C4-2B (cell line): ENCODE results near the gene TRPV6.
A peak's percentile ranks its signal among the peaks of the same experiment; 100 is the strongest.

ENCODE experiments used
- H3K27ac ChIP-seq: fragments of 450-650 bp; 2 replicates; pipeline ENCODE4 v1.5.1; 2017
- ZFX ChIP-seq: fragments of 450-650 bp; IDR thresholded peaks from 2 replicates; pipeline ENCODE4 v1.6.1; 2017
- TF ChIP-seq, protein P1 (sequence below): fragments of 450-650 bp; conservative IDR thresholded peaks from 2 replicates; pipeline ENCODE4 v1.5.1; 2017; ENCODE audit warnings: mild to moderate bottlenecking

TRPV6 gene

DNA sequence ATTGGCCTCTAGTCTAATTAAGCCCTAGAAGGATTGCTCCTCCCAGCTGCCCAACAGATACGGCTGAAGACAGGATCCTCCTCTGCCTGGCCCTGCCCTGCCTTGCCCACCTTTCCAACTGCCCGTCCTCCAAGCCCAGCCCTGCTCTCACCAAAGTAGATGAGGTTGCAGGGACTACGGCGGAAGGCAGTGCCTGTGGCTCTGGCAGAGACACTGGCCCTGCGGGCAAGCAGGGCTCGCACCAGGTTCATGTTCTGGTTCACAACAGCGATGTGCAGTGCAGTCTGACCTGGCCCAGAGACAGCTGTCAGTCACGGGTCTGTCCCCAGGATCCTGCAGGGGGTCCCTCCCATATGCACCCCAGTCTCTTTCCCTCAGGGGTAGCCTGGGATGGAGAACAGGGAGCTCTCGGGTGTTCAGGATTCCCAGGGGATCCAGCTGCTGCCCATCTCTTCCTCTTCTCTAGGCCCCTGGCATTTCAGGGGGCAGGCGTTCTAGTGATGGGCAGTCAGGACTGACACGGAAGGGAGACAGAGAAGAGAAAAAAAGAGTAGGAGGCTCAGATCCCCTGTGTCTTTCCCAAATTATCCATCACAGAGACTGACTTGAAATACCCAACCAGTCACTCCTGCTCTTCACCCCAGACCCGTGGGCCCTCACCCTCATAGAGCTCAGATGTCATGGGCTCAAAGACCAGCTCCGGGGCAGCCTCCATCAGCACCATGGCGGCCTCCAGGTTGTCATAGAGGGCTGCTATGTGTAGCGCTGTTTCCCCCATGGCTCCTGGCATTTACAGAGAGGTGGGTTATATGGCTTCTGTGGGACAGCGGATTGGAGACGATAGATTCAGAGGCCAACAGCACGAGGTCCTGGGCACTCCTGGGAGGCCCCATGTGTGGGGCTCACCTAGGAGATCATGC is 8.3 kb downstream of the TRPV6 start:
- TF ChIP-seq, protein P1, sequence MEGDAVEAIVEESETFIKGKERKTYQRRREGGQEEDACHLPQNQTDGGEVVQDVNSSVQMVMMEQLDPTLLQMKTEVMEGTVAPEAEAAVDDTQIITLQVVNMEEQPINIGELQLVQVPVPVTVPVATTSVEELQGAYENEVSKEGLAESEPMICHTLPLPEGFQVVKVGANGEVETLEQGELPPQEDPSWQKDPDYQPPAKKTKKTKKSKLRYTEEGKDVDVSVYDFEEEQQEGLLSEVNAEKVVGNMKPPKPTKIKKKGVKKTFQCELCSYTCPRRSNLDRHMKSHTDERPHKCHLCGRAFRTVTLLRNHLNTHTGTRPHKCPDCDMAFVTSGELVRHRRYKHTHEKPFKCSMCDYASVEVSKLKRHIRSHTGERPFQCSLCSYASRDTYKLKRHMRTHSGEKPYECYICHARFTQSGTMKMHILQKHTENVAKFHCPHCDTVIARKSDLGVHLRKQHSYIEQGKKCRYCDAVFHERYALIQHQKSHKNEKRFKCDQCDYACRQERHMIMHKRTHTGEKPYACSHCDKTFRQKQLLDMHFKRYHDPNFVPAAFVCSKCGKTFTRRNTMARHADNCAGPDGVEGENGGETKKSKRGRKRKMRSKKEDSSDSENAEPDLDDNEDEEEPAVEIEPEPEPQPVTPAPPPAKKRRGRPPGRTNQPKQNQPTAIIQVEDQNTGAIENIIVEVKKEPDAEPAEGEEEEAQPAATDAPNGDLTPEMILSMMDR: no peak
- TF ChIP-seq ZFX: no peak
- no peak overlapping the region for H3K27ac ChIP-seq

DNA sequence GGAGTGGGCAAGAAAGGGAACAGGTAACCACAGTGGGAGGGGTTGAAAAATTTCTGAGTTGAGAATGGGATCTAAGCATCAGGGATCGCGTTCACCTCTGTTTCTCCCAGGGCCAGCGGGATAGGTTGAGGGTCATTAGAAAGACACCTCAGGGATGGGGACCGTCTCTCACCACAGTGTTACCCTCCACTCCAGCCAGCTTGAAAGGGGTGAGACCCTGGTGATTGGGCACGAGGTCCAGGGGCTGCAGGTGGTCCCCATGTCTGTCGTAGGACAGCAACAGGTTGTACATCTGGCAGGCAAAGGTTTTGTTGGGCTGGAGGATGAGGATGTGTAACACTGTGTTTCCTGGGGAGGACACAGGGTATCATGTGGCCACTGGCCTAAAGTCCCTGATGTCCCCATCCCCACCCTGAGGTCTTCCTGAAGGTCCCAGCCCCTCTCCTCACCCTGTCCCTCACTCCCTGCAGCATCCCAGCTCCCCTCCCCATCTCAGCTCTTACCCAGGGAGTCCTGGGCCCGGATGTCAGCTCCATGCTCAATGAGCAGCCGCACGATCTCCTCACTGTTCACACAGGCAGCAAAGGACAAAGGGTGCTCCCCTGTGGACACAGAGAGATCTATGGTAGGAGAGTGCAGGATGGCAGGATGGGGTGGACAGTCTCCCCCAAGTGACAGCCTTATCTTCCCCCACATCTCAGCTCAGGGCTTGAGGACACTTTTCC is 9.1 kb downstream of the TRPV6 start:
- H3K27ac ChIP-seq: no peak overlapping the region
- no peak for TF ChIP-seq ZFX
- TF ChIP-seq, protein P1: no peak

DNA sequence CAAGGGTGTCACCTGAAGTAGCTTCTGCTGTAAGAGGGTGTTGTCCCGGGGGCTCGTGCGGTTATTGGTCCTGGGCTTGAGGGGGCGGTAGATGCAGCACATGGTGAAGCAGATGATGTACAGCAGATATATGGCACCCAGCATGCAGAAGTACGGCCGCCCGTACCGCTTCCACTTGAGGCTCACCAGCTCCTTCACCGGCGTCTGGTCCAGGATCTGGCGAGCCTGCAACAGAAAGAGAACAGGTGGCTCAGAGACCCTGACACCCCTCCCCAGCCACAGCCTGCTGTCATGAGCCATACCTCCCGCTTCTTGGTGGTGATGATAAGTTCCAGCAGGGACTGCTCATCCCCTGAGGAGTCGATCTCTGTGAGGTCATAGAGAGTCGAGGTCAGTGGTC is 10.1 kb downstream of the TRPV6 start:
- no peak overlapping the region for H3K27ac ChIP-seq
- TF ChIP-seq ZFX: no peak
- TF ChIP-seq, protein P1: no peak

DNA sequence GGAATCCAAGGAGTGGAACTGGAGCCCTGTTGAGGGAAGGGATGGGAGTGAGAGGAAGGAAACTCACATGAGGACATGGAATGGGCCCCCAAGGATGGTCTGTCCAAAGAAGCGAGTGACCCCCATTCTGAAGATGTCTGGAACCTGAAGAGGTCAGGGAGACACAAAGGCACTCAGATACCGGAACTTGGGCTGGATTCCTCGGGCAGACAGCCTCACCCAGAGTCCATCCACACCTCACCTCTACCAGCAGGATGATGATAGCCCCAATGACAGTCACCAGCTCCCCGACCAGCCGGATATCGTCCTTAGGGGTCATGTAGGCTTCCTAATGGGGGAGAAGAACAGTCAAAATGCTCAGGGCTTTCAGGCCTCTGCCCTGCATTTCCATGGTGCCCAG is 10.7 kb downstream of the TRPV6 start:
- H3K27ac ChIP-seq: no peak overlapping the region
- TF ChIP-seq, protein P1: no peak
- no peak for TF ChIP-seq ZFX

DNA sequence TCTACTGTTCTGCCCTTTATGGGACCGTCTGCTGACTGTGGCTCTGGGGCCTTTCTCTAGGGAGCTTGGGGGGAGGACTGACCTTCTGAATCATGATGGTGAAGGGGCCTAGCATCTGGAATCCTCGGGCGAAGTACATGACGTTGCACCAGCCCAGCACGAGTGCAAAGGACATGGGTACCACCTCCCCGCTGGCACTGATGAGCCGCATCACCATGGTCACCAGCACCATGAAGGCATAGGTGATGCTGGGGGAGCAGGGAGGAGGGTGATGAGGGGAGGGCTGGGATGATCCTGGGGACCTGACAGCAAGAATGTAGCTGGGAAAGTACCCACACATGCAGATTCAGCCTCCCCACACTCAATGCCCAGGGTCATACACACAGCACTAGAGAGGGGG is 11.1 kb downstream of the TRPV6 start:
- H3K27ac ChIP-seq: no peak overlapping the region
- TF ChIP-seq, protein P1: no peak
- no peak for TF ChIP-seq ZFX

DNA sequence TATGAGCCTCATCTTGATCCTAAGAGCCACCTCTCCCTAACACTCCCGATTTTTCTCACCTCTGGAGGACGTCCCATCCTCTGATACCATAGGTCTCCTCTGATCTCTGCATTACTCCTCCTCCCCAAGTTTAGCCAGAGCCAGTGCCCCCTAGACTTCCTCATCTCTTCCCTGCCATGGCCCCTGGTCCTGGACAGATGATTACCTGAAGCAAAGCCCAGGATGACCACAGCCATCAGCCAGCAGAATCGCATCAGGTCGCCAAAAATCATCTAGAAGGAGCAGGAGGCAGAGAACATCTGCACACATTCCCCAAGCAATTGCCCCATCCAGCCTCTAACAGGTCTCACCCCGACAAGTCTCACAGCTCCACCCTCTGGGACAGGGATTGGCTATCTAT is 11.7 kb downstream of the TRPV6 start:
- TF ChIP-seq, protein P1: no peak
- TF ChIP-seq ZFX: no peak
- H3K27ac ChIP-seq: no peak overlapping the region

DNA sequence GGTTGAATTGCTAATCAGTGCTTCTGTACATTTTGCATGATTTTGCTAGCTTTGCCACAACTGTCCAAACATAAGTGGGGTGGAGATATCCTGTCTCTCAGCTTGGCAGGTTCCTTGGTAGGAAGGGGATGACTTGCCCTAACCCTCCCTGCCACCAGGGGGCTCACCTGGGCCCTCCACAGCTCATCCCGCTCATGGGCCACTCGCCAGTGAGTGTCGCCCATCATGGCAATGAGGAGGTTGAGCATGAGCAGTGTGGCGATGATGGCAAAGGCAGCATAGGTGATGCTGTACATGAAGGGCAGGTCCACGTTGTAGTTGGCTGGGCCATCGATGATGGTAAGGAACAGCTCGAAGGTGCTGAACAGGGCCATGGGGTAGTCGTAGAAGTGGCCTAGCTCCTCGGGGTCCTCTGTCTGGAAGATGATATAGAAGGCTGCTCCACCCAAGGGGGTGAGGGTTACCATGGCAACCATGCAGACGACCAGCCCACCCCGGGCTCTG is 12.2 kb downstream of the TRPV6 start:
- H3K27ac ChIP-seq: no peak overlapping the region
- TF ChIP-seq ZFX: no peak
- TF ChIP-seq, protein P1: peak; percentile 96
